Measurements from ENCODE around the gene CYP46A1.

CYP46A1 gene

DNA sequence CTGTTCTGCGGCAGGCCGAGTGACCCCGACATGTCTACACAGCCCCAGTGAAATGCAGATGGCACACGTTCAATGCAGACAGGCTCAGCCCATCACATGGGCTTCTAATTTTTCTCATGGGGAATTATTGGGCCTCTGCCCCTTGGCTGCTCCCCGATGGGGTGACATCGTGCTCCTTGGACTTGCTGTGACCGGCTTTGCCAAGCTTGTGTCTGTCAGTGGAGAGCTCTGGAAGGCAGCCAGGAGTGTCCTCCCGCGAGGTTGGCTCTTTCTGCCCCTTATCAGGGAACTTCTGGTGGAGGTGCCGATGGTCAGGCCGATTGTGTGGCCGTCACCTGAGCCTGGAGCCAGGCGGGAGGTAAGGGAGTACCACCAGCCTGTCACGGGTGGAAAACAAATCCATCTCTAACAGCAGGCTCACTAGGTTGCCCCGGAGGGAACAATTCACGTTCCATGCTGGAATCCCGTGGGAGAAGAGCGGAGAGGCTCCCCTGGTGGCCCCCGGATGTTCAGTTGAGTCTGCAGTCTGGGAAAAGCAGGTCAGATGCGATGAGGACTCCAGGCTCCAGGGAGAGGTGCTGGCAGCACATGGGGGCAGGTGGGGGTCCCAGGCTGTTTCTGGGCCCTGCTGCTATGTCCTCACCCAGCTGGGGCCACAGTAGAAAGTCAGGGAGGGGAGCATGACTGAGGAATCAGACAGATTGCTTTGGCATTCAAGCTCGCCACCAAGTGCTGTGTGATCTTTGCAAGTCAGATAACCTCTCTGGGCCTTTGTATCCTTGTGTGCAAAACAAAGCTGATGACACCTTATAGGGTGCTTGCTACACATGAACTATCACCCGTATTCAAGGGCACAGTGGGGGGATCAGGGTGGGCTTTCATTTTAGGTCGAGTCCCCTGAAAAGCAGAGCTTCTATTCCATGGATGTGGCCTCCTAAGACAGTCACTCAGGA lies 65.9 kb downstream of the CYP46A1 start:
- H3K4me1 Mint-ChIP-seq (ENCODE audit: low read depth) = peaks cover 27% of the 10 kb centered on the region
- peaks cover 66% of the 10 kb centered on the region for H3K27me3 Mint-ChIP-seq
- H3K9me3 Mint-ChIP-seq = no peaks in the 10 kb centered on the region
- H3K27ac Mint-ChIP-seq = no peak overlapping the region
- no peaks in the 10 kb centered on the region for H3K36me3 Mint-ChIP-seq (ENCODE audit: low read depth)
- no peak for DNase-seq
- H3K4me3 Mint-ChIP-seq = no peak overlapping the region

DNA sequence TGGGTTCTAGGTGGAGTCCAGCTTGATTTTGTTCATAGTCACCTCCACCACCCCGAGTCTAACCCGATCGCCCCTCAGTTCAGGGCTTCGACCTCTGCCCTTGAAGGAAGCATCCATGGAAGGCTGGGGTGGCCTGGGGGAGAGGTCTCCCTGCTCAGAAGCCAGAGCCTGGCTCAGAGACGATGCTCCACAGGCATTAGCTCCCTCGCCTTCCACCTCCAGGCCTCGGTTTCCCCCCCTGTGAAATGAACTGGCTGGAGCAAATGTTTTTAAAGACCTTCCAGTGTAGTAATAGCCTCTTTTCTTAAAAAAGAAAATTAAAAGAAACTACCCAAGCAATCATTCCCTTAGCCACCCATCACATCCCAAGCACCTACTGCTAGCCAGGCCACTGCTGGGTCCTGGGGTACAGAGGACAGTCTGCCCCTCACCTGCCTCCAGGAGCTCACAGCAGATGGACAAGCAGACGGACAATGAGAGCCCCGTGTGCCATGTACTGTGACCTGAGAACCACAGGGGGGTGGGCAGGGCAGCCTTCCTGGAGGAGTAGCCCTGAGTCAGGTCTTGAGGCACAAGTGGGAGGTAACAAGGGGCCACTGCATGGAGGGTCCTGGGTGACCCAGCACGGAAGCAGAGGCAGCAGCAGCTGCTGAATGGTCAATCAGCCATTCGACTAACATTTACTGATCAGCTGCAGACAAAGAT lies 66.8 kb downstream of the CYP46A1 start:
- peaks cover 26% of the 10 kb centered on the region for H3K4me1 Mint-ChIP-seq (ENCODE audit: low read depth)
- H3K9me3 Mint-ChIP-seq = no peaks in the 10 kb centered on the region

DNA sequence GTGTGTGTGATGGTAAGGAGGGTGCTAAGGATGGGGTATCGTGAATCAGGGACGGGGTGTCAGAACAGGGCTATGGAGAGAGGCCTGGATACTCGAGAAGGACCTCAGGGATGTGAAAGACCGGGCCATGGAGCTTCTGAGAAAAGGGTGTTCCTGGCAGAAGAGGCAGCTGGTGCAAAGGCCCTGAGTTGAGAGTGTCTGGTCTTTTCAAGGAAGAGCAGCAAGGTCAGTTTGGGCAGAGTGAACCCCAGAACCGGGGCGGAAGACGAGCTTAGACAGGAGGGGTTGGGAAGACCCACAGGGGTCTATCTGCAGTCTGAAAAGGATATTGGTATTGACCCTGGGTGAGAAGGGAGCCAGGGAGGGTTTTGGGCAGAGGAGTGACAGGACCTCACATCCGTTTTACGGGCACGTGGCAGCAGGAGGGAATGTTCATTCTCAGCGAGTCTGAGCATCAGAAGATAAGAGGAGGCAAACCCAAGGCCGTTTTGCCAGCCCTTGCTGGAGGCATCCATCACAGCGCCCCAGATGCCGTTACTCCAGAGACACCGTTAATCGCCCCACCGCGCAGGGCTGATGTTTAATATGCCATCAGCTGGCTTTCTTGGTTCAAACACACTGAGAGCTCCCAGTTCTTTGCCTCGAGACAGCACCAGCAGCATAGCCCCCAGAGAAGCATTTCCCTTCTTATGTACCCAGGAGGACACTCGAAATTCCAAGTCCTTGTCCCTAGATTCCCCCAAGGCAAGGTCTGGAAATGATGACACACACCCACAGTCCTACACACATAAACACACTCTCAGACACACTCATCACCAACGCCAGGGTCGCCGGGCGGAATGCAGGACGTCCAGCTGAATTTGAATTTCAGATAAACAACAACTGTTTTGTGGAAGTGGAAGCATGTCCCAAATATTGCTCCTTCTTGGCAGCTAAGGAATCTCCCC lies 67.7 kb downstream of the CYP46A1 start:
- H3K27ac Mint-ChIP-seq = no peak overlapping the region
- peaks cover 73% of the 10 kb centered on the region for H3K27me3 Mint-ChIP-seq
- peaks cover 19% of the 10 kb centered on the region for H3K4me1 Mint-ChIP-seq (ENCODE audit: low read depth)

More for the DNA sequence above, 66.8 kb downstream of the CYP46A1 start:
- H3K27ac Mint-ChIP-seq = no peak overlapping the region
- no peak for DNase-seq
- H3K27me3 Mint-ChIP-seq = peaks cover 70% of the 10 kb centered on the region
- H3K36me3 Mint-ChIP-seq (ENCODE audit: low read depth) = no peaks in the 10 kb centered on the region
- no peak overlapping the region for H3K4me3 Mint-ChIP-seq

DNA sequence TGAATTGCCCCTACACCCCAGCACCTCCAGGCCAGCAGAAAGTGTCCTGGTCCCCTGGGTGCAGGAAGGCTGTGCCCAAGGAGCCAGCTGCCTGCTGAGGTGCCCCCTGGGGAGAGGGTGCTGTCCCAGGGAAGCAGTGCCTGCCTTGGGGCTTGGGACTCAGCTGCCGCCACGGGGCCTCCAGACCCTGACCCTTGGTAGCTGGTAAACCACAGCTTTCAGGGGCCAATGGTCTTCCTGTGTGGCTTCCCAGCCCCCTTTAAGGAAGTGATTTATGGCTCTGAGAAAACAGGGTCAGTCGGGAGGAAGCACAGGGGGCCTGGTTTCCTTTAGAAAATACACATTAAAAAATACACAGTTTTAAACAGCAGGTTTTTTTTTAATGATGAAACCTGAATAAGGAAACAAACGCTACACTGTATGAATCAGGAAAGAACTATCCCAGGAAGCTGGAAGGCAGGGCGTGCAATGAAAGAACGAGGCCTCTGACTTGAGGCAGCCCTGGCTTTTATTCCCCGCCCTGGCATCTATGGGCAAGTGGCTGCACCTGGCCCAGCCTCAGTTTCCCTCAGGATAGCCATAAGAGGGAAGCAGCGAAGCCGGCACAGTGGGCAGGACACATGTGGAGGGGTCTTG lies 68.5 kb downstream of the CYP46A1 start:
- no peak overlapping the region for H3K4me3 Mint-ChIP-seq
- no peak overlapping the region for H3K27ac Mint-ChIP-seq
- H3K36me3 Mint-ChIP-seq (ENCODE audit: low read depth) = no peaks in the 10 kb centered on the region
- H3K27me3 Mint-ChIP-seq = peaks cover 70% of the 10 kb centered on the region
- no peak for DNase-seq
- H3K4me1 Mint-ChIP-seq (ENCODE audit: low read depth) = peaks cover 18% of the 10 kb centered on the region
- no peaks in the 10 kb centered on the region for H3K9me3 Mint-ChIP-seq

More for the DNA sequence above, 67.7 kb downstream of the CYP46A1 start:
- Mint-ChIP-seq H3K4me3 (no peak overlapping the region), H3K9me3 (no peaks in the 10 kb centered on the region), H3K36me3 (ENCODE audit: low read depth) (no peaks in the 10 kb centered on the region)
- no peak for DNase-seq

DNA sequence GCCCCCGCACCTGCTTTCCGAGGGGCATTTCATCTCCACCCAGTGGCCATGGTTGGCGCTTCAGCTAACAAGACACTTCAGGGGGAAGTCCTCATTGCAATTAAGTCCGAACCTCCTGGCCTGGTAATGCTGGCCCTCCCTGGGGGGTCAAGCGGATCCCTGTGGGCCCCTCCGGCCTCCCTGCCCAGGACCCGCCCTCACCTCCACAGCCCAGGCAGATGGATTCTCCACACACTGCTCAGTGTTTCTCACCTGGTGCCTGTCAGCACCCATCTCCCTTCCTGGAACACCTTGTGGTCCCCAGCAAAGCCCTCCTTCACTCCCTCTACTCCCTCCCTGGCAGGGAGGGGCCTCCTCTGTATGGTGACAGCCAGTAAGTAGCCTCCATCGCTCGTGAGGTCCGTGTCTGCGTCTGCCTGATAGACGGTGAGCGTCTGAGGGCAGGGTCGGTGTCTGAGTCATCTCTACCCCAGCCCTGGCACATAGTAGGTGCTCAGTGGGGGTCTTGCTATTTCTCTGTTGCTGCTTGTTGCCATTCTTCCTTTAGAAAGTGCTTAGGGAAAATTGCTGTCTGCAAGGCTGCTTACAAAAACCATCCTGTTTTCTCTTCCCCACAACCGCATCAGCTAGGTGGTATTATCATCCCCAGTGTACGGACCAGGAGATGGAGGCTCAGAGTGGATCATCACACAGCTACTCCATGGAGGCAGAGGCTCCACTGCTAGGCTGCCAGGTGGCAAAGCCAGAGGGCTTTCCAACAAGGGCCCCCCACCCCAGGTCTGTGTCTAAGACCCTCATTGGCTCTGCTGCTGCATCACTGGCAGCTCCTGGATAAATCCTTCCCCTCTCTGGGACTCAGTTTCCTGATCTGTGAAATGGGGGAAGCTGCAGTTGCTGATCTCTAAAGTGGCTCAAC lies 69.4 kb downstream of the CYP46A1 start:
- H3K9me3 Mint-ChIP-seq = no peaks in the 10 kb centered on the region
- no peak for DNase-seq
- H3K27me3 Mint-ChIP-seq = peaks cover 68% of the 10 kb centered on the region
- peaks cover 26% of the 10 kb centered on the region for H3K4me1 Mint-ChIP-seq (ENCODE audit: low read depth)
- no peak overlapping the region for H3K4me3 Mint-ChIP-seq
- H3K27ac Mint-ChIP-seq = no peak overlapping the region
- H3K36me3 Mint-ChIP-seq (ENCODE audit: low read depth) = no peaks in the 10 kb centered on the region

DNA sequence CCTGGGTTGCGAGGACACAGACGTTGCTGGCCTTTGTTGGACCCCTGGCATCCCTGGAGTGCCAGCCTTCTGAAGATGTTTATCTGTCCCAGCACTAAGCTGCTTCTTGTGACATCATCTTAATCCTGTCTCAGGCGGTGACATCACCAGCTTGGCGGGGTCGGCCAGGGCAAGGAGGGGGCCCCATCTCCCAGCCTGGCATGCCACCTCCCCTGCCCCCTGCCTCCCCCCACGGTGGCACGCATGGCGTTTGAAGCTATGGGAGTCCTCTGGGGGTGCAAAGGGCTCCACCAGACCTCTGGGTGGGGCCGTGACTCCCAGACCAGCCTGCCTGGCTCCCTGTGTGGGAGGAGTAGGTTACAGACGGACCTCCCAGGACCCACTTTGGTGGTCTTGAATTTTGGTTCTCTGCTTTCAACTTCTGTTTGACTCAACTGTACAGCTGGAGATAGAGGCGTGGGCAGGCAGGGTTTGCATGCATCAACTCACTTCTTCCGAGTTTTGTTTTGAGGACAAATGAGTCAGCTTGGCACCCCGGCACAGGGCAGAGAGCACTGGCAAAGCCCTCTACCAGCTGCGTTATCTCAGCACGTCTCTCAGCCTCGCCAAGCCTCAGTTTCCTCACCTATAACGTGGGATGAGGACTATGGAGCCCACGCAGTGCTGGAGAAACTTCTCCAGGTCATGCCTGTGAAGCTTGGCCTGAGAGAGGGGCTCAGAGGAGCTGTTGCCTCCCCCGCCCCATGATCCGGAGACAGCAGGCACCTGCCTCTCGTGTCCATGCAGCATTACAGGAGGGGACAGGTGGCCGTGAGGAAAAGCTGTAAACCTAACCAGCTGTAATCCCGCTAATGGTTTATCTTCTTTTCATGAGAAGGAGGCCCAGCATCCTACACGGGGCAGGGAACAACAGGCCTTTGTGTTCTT lies 70.3 kb downstream of the CYP46A1 start:
- Mint-ChIP-seq H3K4me1 (ENCODE audit: low read depth) (peaks cover 26% of the 10 kb centered on the region), H3K36me3 (ENCODE audit: low read depth) (no peaks in the 10 kb centered on the region), H3K4me3 (no peak overlapping the region), H3K9me3 (no peaks in the 10 kb centered on the region), H3K27ac (no peak overlapping the region), H3K27me3 (peaks cover 64% of the 10 kb centered on the region)
- DNase-seq = no peak

DNA sequence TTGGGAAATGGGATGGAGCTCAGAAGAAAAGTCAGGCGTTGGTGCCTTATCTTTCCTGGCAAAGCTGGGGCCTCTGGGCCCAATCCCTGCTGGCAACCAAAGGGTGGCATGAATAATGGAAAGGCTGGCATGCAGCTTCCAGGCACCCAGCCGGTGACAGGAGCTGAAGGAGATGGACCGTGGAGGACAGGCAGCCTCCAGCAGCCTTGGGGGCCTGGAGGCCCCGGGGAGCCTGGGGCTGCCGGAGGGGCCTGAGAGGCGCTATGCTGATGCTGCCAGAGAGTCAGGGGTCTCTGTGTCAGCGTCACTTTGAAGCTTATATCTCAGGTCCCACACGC lies 70.9 kb downstream of the CYP46A1 start:
- Mint-ChIP-seq H3K4me1 (ENCODE audit: low read depth) (peaks cover 26% of the 10 kb centered on the region), H3K27ac (no peak overlapping the region), H3K27me3 (peaks cover 62% of the 10 kb centered on the region), H3K9me3 (no peaks in the 10 kb centered on the region), H3K36me3 (ENCODE audit: low read depth) (no peaks in the 10 kb centered on the region), H3K4me3 (no peak overlapping the region)
- DNase-seq = no peak

DNA sequence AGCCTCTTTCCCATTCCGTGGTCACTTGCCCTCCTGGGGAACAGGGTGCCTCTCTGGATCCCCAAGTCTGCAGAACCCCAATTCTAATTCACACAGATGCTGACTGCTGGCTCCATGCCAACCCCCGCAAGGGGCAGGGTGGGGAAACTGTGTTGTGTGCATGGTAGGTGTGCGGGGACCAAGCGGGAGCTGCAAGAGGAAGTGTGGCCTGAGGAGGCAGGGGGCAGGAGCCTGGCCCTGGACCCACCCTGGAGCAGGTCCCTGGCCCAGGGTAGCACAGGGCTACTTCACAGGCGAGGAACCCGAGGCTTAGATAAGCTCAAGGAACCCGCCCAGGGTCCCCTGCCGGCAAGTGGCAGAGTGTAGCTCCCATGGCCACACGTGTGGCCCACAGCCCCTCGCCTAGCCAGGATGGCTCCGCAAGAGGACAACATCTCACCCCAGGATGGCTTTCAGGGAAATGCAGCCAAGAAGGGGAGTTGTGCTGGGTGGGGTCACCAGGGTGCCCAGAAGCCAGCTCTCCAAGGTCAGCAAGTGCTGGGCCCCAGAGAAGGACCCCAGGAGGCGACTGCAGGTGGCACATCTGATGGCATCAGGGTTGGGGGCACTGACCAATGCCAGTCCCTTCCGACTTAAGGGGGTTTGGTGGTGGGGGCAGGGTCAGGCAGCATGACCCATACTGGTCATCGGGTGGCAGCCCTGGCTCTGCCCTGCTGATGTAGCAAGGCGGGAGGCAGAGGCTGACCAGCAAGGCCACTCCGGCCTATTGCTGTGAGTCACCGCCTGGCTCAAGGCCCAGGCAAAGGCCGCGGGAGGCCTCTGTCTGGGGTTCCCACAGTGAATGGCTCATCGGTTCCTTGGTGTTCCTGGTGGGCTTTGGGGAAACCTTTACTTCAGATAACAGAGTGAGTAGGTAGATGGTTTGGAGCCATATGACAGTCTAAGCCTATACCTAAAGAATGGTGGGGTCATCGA lies 71.8 kb downstream of the CYP46A1 start:
- Mint-ChIP-seq H3K27ac (no peak overlapping the region), H3K9me3 (no peaks in the 10 kb centered on the region), H3K36me3 (ENCODE audit: low read depth) (no peaks in the 10 kb centered on the region), H3K4me3 (no peak overlapping the region), H3K4me1 (ENCODE audit: low read depth) (peaks cover 26% of the 10 kb centered on the region), H3K27me3 (peaks cover 65% of the 10 kb centered on the region)
- DNase-seq = no peak

DNA sequence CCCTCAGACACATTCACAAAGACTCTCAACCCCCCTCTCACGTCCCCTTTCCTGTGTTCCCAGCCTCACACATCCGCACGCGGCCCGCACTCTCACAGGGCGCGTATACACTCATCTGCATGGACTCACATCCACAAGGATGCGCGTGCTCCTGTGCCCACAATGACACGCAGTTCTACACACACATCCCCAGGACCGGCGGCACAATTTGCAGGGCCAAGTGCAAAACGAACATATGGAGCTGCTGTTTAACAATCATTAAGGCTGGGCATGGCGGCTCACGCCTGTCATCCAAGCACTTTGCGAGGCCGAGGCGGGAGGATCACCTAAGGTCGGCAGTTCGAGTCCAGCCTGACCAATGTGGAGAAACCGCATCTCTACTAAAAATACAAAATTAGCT lies 72.7 kb downstream of the CYP46A1 start:
- Mint-ChIP-seq H3K4me3 (no peak overlapping the region), H3K4me1 (ENCODE audit: low read depth) (peaks cover 26% of the 10 kb centered on the region), H3K27me3 (peaks cover 60% of the 10 kb centered on the region), H3K36me3 (ENCODE audit: low read depth) (no peaks in the 10 kb centered on the region), H3K9me3 (no peaks in the 10 kb centered on the region), H3K27ac (no peak overlapping the region)
- no peak for DNase-seq

DNA sequence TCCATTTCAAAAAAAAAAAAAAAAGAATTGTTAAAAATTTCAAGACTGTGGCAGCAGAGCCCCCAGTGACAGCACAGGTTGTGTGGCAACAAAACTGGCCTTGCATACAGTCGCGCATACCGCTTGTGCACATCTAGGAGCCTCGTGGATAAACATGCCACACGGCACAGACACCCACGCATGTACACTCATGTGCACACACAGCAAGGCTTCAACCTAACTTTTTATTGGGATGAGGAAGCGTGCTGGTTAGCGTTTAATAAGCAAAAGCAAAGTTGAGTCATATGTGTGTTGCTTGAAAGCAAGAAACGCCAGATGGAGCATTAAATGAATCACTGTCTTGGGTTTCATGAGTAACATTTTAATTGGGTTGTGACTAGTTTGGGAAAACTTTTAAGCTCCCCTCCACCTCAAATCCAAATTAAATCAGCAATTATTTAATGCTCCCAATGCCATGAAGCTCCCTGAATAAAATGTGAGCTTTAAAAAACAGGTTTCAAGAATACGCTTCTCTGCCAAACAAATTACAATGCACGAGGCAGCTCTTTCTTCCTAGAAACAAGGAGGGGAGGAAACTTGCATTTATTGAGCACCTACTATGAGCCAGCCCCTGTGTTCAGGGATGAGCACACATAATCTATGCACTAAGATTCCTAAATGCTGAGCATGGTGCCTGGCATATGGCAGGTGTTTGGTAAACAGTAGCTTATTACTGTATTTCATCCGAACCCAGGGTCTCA lies 73.4 kb downstream of the CYP46A1 start:
- Mint-ChIP-seq H3K36me3 (ENCODE audit: low read depth) (no peaks in the 10 kb centered on the region), H3K4me1 (ENCODE audit: low read depth) (peaks cover 22% of the 10 kb centered on the region), H3K4me3 (no peak overlapping the region), H3K27me3 (peaks cover 55% of the 10 kb centered on the region), H3K27ac (no peak overlapping the region), H3K9me3 (no peaks in the 10 kb centered on the region)
- DNase-seq = no peak

DNA sequence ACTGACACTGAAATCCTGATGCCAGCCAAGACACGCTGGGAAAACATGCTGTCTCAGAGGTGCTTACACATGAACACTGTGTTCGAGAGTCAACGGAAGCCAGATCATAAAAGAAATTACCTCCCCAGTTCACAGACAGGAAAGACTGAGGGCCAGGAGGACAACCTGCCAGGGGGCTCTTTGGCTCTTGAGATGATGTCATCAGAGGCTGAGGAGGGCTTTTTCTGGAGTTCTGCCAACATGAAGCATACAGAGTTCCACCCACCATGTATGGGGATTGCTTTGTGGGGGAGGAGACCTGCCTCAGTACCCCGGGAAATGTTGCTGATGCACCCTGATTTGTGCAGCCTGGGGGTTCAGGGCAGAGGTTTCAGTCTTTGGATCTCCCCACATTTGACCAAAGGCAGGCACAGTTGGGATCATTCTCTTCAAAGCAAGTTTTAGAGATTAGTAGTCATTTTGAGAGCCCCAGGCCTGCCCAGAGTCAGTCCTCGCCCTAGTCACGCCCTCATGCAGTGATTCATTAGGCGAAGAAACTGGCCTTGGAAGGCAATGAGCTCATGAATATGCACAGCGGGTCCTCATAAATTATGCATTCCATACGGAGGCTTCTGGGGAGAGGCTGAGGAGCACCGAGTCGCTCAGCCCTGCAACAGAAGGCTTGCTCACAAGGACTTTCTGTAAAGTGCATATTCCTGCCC lies 74.2 kb downstream of the CYP46A1 start:
- Mint-ChIP-seq H3K9me3 (no peaks in the 10 kb centered on the region), H3K36me3 (ENCODE audit: low read depth) (no peaks in the 10 kb centered on the region), H3K4me1 (ENCODE audit: low read depth) (peaks cover 18% of the 10 kb centered on the region), H3K4me3 (no peak overlapping the region), H3K27ac (no peak overlapping the region), H3K27me3 (peaks cover 49% of the 10 kb centered on the region)
- no peak for DNase-seq

All from activated T-cell treated with anti-CD3 and anti-CD28 coated beads, Interleukin-2, amount 50 U/mL, for 24 hours (primary cell).